Gastroesophageal sphincter (tissue), 4 donors: ENCODE measurements around the gene ENG. TPM values are rescaled to one million over a fixed set of nuclear protein-coding genes. Genes with fewer than 3 reads are reported as not detected.
A peak's percentile ranks its signal among the peaks of the same experiment; 100 is the strongest.

Experiments used
- ATAC-seq: fragments of 150-250 bp; one replicate; pipeline ENCODE4 v1.9.1; 2016; ENCODE audit warnings: mild to moderate bottlenecking, moderate library complexity
- H3K27ac ChIP-seq, 4 donors: fragments of 200-600 bp; sonication (generic) in 3 of 4; 1 replicate in 3 of 4; 2 replicates in 1 of 4; pipeline ENCODE4 v1.5.1; 2016 to 2019
- H3K27me3 ChIP-seq: fragments of 200-600 bp; sonication (generic); one replicate; pipeline ENCODE4 v1.5.1; 2019
- H3K36me3 ChIP-seq, 2 donors: fragments of 200-600 bp; sonication (generic); one replicate each; pipeline ENCODE4 v1.5.1; 2019; ENCODE audit warnings: control low read depth in 1 of 2
- H3K4me1 ChIP-seq, 3 donors: fragments of 200-600 bp; sonication (generic); 1 replicate in 2 of 3; 2 replicates in 1 of 3; pipeline ENCODE4 v1.5.1; 2016 to 2019; ENCODE audit warnings: control low read depth in 2 of 3
- H3K4me3 ChIP-seq, 2 donors: fragments of 200-600 bp; sonication (generic); one replicate each; pipeline ENCODE4 v1.5.1; 2019; ENCODE audit warnings: mild to moderate bottlenecking in 1 of 2, moderate library complexity in 1 of 2
- H3K9me3 ChIP-seq, 3 donors: fragments of 200-600 bp; sonication (generic); one replicate each; pipeline ENCODE4 v1.5.1; 2017 to 2019; ENCODE audit warnings: control low read depth in 2 of 3
- EP300 ChIP-seq: sonication (generic); formaldehyde crosslinking; IDR thresholded peaks from one replicate; pipeline ENCODE4 v1.6.1; 2017; ENCODE audit warnings: antibody characterized with exemption, mild to moderate bottlenecking
- POLR2A ChIP-seq, 2 donors: fragments of 450-650 bp; IDR thresholded peaks; one replicate each; pipeline ENCODE4 v1.6.1; 2017; ENCODE audit warnings: antibody characterized with exemption in 2 of 2, mild to moderate bottlenecking in 2 of 2, moderate library complexity in 1 of 2
- POLR2AphosphoS5 ChIP-seq: sonication (generic); formaldehyde crosslinking; IDR thresholded peaks from one replicate; pipeline ENCODE4 v1.6.1; 2017; ENCODE audit warnings: antibody characterized with exemption
- WGBS, 2 donors: methylation state at CpG; one replicate each; pipeline ENCODE4 v1.1.5; 2018; ENCODE audit warnings: low coverage in 1 of 2; 5-methylcytosine and 5-hydroxymethylcytosine counted together
- total RNA-seq, 4 donors: library from RNA; depleted of rRNA; stranded (reverse); fragments of >200 nt; gene quantifications; one replicate each; pipeline ENCODE4 v1.1.0, GENCODE V29; 2016
- TF ChIP-seq, protein P1 (sequence below), 4 experiments: fragments of 200-600 bp in 2 of 4; fragments of 450-650 bp in 2 of 4; sonication (generic) in 1 of 4; IDR thresholded peaks; one replicate each; pipeline ENCODE4 v1.5.1; 2017 to 2019; ENCODE audit warnings: antibody characterized with exemption in 4 of 4, mild to moderate bottlenecking in 2 of 4, moderate library complexity in 2 of 4

ENG gene
- total RNA-seq, 4 donors from 2014 or later = 21.3 to 76.5 (median 48.0) TPM

DNA sequence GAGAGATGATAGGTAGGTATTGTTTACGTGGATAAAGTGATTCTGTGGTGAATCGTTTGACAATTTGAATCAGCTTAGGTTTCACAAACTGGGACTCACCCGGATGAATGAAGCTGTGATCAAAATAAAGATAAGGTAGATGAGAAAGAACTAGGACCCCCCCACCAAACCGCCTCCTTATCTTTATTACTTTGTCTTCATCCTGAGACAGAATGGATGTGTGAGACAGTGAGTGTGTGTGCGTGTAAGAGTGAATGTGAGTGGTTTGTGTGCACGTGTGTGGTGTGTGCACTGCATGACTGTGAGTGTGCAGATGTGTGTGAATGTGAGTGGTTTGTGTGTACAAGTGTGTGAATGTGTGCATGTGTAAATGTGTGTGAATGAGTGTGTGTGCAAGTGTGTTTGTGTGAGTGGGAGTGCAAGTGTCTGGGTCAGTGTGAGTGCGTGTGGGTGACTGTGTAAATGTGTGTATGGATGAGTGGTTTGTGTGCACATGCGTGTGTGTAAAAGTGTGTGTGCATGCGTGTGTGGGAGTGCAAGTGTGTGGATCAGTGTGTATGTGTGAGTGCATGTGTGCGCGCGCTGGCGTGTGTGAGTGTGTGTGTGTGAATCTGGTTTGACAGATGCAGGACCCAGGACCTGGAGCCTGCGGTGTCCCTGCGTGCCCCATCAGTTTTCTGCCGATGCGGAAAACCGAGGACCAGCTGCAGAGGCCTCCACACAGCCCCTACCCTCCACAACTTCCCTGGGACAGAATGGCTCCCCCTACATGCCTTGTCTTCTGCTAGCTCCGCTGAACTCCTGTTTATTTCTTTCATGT lies 11.4 kb upstream of the ENG start:
- H3K9me3 ChIP-seq = no peaks in the 10 kb centered on the region
- ATAC-seq = no peak
- peaks cover 0 to 42% (median 10%) of the 10 kb centered on the region in 3 donors for H3K4me1 ChIP-seq
- peaks cover 0 to 37% of the 10 kb centered on the region in 2 donors for H3K36me3 ChIP-seq
- no peak overlapping the region for H3K4me3 ChIP-seq
- H3K27me3 ChIP-seq = no peaks in the 10 kb centered on the region
- TF ChIP-seq EP300 = no peak
- TF ChIP-seq, protein P1, sequence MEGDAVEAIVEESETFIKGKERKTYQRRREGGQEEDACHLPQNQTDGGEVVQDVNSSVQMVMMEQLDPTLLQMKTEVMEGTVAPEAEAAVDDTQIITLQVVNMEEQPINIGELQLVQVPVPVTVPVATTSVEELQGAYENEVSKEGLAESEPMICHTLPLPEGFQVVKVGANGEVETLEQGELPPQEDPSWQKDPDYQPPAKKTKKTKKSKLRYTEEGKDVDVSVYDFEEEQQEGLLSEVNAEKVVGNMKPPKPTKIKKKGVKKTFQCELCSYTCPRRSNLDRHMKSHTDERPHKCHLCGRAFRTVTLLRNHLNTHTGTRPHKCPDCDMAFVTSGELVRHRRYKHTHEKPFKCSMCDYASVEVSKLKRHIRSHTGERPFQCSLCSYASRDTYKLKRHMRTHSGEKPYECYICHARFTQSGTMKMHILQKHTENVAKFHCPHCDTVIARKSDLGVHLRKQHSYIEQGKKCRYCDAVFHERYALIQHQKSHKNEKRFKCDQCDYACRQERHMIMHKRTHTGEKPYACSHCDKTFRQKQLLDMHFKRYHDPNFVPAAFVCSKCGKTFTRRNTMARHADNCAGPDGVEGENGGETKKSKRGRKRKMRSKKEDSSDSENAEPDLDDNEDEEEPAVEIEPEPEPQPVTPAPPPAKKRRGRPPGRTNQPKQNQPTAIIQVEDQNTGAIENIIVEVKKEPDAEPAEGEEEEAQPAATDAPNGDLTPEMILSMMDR (IDR thresholded peaks at IDR 0.05) = no peak
- TF ChIP-seq POLR2AphosphoS5 = no peak
- TF ChIP-seq POLR2A (IDR thresholded peaks at IDR 0.05) = no peak
- H3K27ac ChIP-seq = no peak overlapping the region
- 71 to 72% methylated on average over 14 to 18 of the region's 19 CpGs for WGBS, 2 donors

DNA sequence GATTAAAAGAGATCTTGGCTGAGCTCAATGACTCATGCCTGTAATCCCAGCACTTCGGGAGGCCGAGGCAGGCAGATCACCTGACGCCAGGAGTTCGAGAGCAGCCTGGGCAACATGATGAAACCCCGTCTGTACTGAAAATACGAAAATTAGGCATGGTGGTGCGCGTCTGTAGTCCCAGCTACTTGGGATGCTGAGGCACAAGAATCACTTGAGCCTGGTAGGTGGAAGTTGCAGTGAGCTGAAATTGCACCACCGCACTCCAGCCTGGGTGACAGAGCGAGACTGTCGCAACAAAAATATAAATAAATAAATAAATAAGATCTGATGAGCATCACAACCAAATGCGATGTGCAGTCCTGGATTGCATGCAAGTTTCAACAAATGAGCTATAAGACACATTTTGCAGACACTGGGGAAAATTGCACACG lies 8.7 kb upstream of the ENG start:
- H3K4me1 ChIP-seq = peaks cover 0 to 51% (median 8%) of the 10 kb centered on the region in 3 donors
- H3K36me3 ChIP-seq = peaks cover 0 to 17% of the 10 kb centered on the region in 2 donors
- no peak overlapping the region for H3K4me3 ChIP-seq
- ATAC-seq = no peak
- TF ChIP-seq, protein P1 (IDR thresholded peaks at IDR 0.05) = no peak
- peak overlapping the region in 3 of 4 donors; percentile 61 to 71 (median 68) for H3K27ac ChIP-seq
- H3K27me3 ChIP-seq = no peaks in the 10 kb centered on the region
- no peaks in the 10 kb centered on the region for H3K9me3 ChIP-seq
- WGBS, 2 donors = 74 to 90% methylated on average over 12 to 13 of the region's 13 CpGs

DNA sequence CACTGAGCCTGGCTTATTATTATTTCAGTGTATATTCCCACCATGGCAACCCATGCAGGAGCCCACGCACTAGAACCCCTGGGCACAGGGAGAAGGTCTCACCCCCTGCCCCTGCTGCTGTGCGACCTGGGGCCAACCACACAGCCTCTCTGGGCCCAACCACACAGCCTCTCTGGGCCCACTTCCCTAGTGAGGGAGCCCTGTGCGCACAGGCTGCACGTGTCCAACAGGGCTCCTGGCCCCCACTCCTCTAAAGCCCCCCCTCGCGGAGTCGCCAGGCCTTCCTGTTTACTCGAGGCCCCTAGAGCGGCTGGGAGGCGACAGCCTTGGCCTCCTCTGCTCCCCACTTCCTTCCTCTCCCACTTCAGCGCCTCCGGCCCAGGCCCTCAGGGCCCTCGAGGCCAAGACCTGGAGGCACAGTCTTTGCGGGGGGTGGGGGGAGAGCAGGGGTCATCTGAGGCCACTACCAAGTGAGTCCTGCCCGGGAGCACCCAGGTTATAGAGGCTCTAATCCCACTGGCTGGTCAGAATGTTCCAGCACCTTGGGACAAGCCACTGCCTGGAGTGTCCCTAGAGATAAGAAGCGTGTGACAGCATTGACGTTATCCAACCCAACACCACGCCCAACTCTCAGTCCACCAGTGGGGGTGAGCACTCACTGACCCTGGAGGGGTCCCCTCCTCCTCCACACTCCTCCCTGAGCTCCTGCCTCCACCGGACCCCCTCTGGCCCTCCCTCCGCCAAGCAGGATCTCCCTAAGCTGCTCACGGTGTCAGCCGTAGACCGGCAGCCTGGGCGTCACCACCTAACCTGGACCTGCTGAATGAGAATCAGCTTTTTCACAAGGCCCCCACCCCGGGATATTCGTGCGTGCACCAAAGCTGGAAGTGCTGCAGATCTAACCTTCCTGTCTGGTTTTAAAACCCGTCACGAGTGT lies 7.9 kb upstream of the ENG start:
- ATAC-seq = peak; percentile 78
- H3K4me3 ChIP-seq = no peak overlapping the region
- H3K27ac ChIP-seq = peak overlapping the region in 3 of 4 donors; percentile 61 to 71 (median 68)
- 59 to 67% methylated on average over 2 to 3 of the region's 29 CpGs for WGBS, 2 donors
- no peaks in the 10 kb centered on the region for H3K9me3 ChIP-seq
- no peaks in the 10 kb centered on the region for H3K27me3 ChIP-seq
- no peak for TF ChIP-seq EP300
- no peak for TF ChIP-seq POLR2A (IDR thresholded peaks at IDR 0.05)
- TF ChIP-seq, protein P1 (IDR thresholded peaks at IDR 0.05) = no peak
- TF ChIP-seq POLR2AphosphoS5 = no peak
- peaks cover 0 to 8% of the 10 kb centered on the region in 2 donors for H3K36me3 ChIP-seq
- peaks cover 0 to 57% (median 16%) of the 10 kb centered on the region in 3 donors for H3K4me1 ChIP-seq

DNA sequence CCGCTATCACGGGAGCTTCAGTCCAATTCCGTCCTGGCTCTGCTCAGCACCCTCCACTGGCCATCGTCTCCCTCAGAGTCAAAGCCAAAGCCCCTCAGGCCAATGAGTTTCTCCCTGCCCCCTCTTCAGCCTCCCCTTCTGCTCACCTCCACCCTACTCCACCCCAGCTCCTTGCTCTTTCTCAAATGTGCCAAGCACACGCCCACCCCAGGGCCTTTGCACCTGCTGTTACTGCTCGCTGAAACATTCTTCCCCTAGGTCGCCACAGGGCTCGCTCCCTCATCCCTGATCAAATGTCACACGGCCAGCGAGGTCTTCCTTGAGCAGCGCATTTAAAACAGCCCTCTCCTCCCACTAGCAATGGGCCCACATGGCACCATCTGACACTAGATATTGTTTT lies 6.3 kb upstream of the ENG start:
- Histone ChIP-seq H3K9me3 (no peaks in the 10 kb centered on the region), H3K27me3 (no peaks in the 10 kb centered on the region), H3K4me1 (peaks cover 0 to 70% (median 16%) of the 10 kb centered on the region in 3 donors), H3K4me3 (no peak overlapping the region), H3K27ac (peak overlapping the region in 1 of 4 donors; percentile 68), H3K36me3 (no peaks in the 10 kb centered on the region)
- WGBS, 2 donors = 88 to 92% methylated on average over 4 to 6 of the region's 11 CpGs
- no peak for ATAC-seq
- TF ChIP-seq POLR2AphosphoS5 (no peak), POLR2A (IDR thresholded peaks at IDR 0.05) (no peak)

DNA sequence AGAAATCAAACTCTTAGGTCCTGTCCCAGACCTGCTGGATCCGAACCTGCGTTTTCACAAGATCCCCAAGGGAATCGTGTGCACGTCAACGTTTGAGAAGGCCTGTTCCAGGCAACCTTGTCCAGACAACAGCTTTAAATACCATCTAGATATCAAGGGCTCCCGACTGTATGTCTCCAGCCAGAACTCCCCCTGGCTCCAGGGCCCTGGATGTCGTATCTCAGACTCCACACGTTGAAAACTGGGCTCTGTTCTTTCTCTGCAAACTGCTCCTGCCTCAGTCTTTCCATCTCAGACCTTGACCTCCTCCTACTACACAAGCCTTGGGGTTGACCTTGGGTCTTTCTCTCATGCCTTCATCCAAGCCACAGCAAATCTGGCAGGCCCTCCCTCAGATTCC lies 5.8 kb upstream of the ENG start:
- H3K27me3 ChIP-seq = no peaks in the 10 kb centered on the region
- no peaks in the 10 kb centered on the region for H3K9me3 ChIP-seq
- ATAC-seq = no peak
- WGBS, 2 donors = 42 to 89% methylated on average over 5 to 7 of the region's 8 CpGs
- no peak overlapping the region for H3K4me3 ChIP-seq
- TF ChIP-seq, protein P1 (IDR thresholded peaks at IDR 0.05) = no peak
- TF ChIP-seq POLR2AphosphoS5 (no peak), POLR2A (IDR thresholded peaks at IDR 0.05) (no peak), EP300 (no peak)
- H3K36me3 ChIP-seq = no peaks in the 10 kb centered on the region
- peaks cover 0 to 75% (median 16%) of the 10 kb centered on the region in 3 donors for H3K4me1 ChIP-seq
- no peak overlapping the region for H3K27ac ChIP-seq
